ENCODE measurements around the gene SERPINA10. TPM values are rescaled to one million over a fixed set of nuclear protein-coding genes. Genes with fewer than 3 reads are reported as not detected.

Gene SERPINA10
- total RNA-seq, 4 donors from 2014 or later: 0.23 to 0.42 TPM; not detected in 2

DNA sequence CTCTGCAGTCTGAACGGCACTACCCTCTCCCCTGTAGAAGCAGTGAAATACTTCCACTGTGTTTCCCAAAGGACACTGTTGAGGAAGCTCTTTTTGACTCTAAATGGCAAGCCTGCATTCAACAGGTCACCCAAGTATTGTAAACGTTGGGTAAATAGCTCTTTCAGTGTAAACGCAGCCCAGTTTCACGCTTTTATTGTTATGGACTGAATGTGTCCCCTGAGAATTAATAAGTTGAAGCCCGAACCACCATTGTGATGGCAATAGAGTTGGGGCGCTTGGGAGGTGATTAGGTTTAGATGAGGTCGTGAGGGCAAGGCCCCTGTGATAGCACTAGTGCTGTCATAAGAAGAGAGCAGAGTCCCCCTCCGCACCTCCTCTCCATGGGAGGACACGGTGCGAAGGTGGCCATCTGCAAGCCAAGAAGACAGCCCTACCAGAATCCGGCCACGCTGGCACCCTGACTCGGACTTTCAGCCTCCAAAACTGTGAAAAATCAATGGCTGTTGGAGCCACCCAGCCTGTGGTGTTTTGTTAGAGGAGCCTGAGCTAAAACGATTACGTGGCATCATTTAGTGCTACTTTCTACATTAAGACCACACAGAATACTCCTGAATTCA is 1.1 kb downstream of the SERPINA10 start:
- H3K4me1 ChIP-seq: no peaks in the 10 kb centered on the region
- no peaks in the 10 kb centered on the region for H3K9me3 ChIP-seq
- in situ Hi-C loops (cut with MboI; ENCODE audit: low sequenced_read_pairs in 4 of 4) (no loop called here), intact Hi-C loops (cut with DNase I; ENCODE audit: low total_unique reads) (no loop called here)
- no peaks in the 10 kb centered on the region for H3K27me3 ChIP-seq
- no peak for DNase-seq
- no peak for ATAC-seq
- H3K4me3 ChIP-seq: no peak overlapping the region
- no peaks in the 10 kb centered on the region for H3K36me3 ChIP-seq
- TF ChIP-seq, protein P1, sequence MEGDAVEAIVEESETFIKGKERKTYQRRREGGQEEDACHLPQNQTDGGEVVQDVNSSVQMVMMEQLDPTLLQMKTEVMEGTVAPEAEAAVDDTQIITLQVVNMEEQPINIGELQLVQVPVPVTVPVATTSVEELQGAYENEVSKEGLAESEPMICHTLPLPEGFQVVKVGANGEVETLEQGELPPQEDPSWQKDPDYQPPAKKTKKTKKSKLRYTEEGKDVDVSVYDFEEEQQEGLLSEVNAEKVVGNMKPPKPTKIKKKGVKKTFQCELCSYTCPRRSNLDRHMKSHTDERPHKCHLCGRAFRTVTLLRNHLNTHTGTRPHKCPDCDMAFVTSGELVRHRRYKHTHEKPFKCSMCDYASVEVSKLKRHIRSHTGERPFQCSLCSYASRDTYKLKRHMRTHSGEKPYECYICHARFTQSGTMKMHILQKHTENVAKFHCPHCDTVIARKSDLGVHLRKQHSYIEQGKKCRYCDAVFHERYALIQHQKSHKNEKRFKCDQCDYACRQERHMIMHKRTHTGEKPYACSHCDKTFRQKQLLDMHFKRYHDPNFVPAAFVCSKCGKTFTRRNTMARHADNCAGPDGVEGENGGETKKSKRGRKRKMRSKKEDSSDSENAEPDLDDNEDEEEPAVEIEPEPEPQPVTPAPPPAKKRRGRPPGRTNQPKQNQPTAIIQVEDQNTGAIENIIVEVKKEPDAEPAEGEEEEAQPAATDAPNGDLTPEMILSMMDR (IDR thresholded peaks at IDR 0.05 in 4 of 5, conservative IDR thresholded peaks at IDR 0.05 in 1 of 5): no peak
- no peak for TF ChIP-seq POLR2A (IDR thresholded peaks at IDR 0.05)
- no peak overlapping the region for H3K27ac ChIP-seq

DNA sequence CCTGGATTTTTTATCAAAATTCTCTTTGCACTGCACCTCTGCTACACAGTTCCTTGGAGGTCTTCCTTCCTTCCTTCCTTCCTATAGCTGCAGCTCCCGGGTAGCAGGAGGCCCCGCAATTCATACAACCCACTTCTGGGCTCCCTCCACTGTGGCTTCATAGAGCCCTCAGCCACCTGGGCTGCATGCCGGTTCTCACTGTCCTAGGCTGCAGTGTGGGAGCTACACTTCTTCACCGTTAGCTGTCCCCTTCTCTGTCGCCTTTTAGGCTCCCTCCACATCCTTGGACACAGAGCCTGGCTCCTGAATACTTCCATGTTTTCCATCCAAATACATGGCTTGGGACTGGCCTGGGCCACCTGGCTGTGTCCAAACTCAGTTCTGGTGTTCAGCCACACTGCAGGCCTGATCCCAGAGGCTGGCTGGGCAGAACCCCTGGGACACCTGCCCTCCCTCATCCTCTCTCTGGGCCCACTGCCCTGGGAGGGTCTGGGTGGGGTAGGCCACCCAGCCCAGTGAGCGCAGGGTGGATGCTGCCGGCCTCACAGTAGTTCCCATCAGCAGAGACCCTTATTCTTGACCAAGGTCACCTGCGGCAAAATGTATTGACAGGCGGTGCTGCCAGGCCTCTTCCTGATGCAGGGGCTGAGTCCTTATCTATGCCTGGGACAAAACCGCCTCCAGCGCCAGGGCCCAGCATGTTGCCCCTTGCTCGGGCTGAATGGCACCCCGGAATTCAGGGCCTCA is 1.7 kb downstream of the SERPINA10 start:
- H3K4me3 ChIP-seq: no peak overlapping the region
- ATAC-seq (no peak), DNase-seq (no peak)
- intact Hi-C loops (cut with DNase I; ENCODE audit: low total_unique reads) (no loop called here), in situ Hi-C loops (cut with MboI; ENCODE audit: low sequenced_read_pairs in 4 of 4) (no loop called here)
- no peaks in the 10 kb centered on the region for H3K4me1 ChIP-seq
- no peaks in the 10 kb centered on the region for H3K36me3 ChIP-seq
- TF ChIP-seq, protein P1 (IDR thresholded peaks at IDR 0.05 in 4 of 5, conservative IDR thresholded peaks at IDR 0.05 in 1 of 5): no peak
- no peak for TF ChIP-seq POLR2A (IDR thresholded peaks at IDR 0.05)
- H3K27me3 ChIP-seq: no peaks in the 10 kb centered on the region
- no peaks in the 10 kb centered on the region for H3K9me3 ChIP-seq
- H3K27ac ChIP-seq: no peak overlapping the region

DNA sequence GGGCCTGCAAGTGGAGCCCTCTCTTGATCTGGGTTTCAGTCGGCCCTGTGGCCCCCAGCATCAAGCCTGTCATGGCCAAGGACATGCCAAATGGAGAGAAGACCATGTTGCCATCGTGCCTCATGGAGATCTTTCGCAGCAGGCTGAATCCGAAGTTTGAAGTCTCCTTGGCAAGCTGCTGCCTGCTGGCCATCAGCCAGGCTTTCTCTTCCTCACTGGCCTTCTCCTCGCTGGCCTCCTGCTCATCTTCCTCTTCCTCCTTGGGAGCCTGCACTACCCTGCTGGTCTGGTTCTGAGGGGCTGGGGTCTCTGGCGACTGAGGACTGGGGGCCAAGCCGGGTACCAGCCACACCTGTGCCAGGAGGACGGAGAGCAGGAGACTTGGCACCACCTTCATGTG is 2.9 kb downstream of the SERPINA10 start:
- Histone ChIP-seq H3K4me3 (no peak overlapping the region), H3K27ac (no peak overlapping the region), H3K9me3 (no peaks in the 10 kb centered on the region), H3K27me3 (no peaks in the 10 kb centered on the region), H3K4me1 (no peaks in the 10 kb centered on the region), H3K36me3 (no peaks in the 10 kb centered on the region)
- in situ Hi-C loops (cut with MboI; ENCODE audit: low sequenced_read_pairs in 4 of 4) (no loop called here), intact Hi-C loops (cut with DNase I; ENCODE audit: low total_unique reads) (no loop called here)
- DNase-seq (no peak), ATAC-seq (no peak)
- TF ChIP-seq, protein P1 (IDR thresholded peaks at IDR 0.05 in 4 of 5, conservative IDR thresholded peaks at IDR 0.05 in 1 of 5): no peak
- no peak for TF ChIP-seq POLR2A (IDR thresholded peaks at IDR 0.05)

DNA sequence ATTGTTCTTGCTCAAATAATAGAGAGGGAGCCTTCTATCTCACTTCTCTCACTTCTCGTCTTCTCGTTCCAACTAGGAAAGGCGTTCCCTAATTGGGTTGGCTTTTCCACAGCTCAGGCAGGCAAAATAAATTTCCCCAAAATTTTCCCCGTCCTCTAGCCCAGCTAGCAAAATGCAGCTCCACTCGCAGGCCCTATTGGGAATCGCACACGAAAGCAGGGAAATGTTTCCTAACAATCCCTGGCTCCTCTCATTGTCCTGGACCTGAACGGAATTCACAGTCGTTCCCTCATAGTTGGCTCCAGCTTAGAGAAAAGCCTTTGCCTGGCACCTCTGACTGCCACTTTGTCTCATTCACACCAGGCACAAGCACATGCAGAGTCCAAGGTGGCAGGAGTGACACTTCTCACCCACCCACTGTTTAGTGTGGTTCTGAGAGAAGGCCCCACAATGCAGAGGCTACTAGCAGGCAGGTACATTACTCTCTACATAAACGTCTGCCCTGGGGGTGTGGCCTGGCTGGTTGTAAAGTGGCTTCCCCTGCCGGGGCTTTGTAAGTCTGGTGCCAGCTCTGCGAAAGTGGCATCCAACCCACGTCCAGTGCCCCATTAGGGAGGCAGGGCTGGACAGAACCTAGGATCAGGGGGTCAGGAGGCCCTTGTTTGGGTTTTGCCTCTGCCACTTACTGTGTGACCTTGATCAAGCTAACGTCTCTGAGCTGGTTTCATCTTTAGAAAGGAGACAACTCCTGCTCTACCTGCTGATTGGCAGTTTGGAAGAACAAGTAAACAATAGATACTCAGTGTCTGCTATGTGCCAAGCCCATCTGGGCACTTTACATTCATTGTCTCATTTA is 4.2 kb downstream of the SERPINA10 start:
- no peaks in the 10 kb centered on the region for H3K9me3 ChIP-seq
- H3K4me3 ChIP-seq: no peak overlapping the region
- no peaks in the 10 kb centered on the region for H3K27me3 ChIP-seq
- H3K4me1 ChIP-seq: no peaks in the 10 kb centered on the region
- no peaks in the 10 kb centered on the region for H3K36me3 ChIP-seq
- in situ Hi-C loops (cut with MboI; ENCODE audit: low sequenced_read_pairs in 4 of 4) (no loop called here), intact Hi-C loops (cut with DNase I; ENCODE audit: low total_unique reads) (no loop called here)
- no peak overlapping the region for H3K27ac ChIP-seq
- TF ChIP-seq, protein P1 (IDR thresholded peaks at IDR 0.05 in 4 of 5, conservative IDR thresholded peaks at IDR 0.05 in 1 of 5): no peak
- no peak for TF ChIP-seq POLR2A (IDR thresholded peaks at IDR 0.05)
- DNase-seq: no peak
- no peak for ATAC-seq
